ENCODE measurements around the gene STIM2.
A peak's percentile ranks its signal among the peaks of the same experiment; 100 is the strongest.
"Not testable (repeated sequence)": the region's sequence is repeated elsewhere in the genome, so short reads cannot be mapped to it uniquely, and the experiment has no call there.

STIM2 gene

DNA sequence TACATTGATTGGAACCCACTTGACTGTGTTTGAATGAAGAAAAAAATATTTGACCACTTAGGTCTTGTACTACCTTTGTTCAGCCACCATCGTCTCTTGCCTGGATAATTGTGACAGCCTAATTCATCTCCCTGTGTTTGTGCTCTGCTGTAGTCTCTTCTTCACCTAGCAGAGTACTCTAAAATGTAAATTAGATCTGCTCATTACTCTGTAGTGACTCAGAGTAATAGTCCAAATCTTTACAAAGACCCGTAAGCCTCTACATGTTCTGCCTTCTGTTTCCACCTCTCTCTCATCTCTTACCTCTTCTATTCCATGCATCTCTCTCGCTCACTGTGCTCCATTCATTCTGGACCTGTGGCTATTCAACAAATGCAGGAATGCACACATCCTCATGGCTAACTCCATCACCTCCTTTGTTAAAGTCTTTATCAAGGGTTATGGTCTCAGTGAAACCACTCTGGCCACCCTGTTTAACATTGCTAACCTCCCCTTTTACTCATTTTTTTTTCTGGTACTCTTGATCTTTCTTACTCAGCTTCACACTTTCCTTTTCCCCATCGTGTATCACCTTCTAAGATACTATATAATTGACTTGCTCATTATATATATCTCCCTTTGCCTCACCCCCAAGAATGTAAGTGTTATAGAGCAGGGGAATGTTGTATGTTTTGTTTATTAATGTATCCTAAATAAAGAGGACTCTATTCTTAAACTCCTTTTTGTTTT is 98.4 kb downstream of the STIM2 start:
- peak; percentile 61 for DNase-seq

GRCh38 chr4:26959654-26960047 is 99.0 kb downstream of the STIM2 start:
- DNase-seq = no peak

- DNase-seq = no peak
These were observed 102.1 kb downstream of the STIM2 start for GRCh38 chr4:26962720-26963119.

- DNase-seq = no peak
These were observed 103.9 kb downstream of the STIM2 start for GRCh38 chr4:26964512-26964911.

GRCh38 chr4:26964994-26965393 is 104.4 kb downstream of the STIM2 start:
- DNase-seq = no peak

DNA sequence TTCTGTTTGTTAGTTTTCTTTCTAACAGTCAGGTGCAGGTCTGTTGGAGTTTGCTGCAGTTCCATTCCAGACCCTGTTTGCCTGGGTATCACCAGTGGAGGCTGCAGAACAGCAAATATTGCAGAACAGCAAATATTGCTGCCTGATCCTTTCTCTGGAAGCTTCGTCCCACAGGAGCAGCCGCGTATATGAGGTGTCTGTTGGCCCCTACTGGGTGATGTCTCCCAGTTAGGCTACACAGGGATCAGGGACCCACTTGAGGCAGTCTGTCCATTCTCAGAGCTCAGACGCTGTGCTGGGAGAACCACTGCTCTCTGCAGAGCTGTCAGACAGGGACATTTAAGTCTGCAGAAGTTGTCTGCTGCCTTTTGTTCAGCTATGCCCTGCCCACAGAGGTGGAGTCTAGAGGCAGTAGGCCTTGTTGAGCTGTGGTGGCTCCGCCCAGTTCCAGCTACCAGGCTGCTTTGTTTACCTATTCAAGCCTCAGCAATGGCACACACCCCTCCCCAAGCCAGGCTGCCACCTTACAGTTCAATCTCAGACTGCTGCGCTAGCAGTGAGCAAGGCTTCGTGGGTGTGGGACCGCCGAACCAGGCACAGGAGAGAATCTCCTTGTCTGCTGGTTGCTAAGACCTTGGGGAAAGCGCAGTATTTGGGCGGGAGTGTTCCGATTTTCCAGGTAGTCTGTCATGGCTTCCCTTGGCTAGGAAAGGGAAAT is 115.0 kb downstream of the STIM2 start:
- DNase-seq = not testable (repeated sequence)

GRCh38 chr4:26978387-26979053 is 117.9 kb downstream of the STIM2 start:
- DNase-seq = no peak

- no peak for DNase-seq
These were observed 124.3 kb downstream of the STIM2 start for GRCh38 chr4:26984896-26985295.

DNA sequence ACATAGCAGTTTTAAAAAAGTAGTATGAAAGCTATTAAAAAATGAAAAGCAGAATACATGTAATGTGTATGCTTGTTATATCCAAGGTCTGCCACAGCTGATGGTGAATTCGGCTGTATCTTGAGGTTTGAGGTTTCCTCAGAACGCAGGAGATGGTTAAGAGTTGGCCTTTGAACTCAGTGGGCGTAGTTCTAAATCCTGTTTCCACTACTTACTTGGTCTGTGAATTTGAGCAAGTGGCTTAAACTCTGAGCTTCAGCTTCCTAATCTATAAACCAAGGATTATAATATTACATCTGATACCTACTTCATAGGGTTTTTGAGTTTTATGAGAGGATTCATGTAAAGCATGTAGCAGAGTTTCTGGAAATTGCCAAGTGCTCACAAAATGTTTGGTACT is 125.2 kb downstream of the STIM2 start:
- DNase-seq = no peak

- no peak for DNase-seq
These were observed 126.5 kb downstream of the STIM2 start for GRCh38 chr4:26987191-26987590.

GRCh38 chr4:26991057-26991456 is 130.4 kb downstream of the STIM2 start:
- no peak for DNase-seq

DNA sequence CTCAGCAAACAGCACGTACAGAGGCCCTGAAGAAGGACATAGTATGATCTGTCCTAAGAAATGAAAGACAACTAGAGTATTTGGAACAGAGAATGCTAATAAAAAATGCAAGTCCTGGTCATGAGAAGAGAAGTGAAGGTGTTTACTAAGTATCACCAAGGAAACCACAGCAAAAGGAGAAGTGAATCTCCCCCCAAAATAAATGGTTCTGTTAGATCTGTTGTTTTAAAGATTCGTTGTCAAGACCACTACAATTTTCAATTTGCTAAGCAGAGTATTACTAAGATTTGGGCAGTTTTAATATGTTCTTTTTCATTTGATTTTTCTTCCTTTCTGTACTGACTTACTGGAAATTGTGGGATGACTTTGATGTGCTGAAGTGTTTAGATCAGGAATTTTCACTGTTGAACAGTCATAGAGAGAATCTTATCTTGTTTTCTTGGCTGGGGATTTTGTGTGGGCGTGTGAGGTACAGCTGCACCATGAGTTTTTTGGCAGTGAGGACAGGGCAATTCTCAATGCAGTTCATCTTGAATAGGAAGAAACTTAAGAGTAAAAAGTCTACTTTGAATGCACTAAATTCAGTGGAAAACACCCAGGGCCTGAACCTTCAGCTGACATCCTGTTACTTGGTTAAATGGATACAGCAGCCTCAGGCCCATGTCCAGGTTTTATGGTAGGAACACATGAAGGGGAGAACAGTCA is 132.2 kb downstream of the STIM2 start:
- peak; percentile 63 for DNase-seq

GRCh38 chr4:26993539-26993938 is 132.9 kb downstream of the STIM2 start:
- DNase-seq = no peak

DNA sequence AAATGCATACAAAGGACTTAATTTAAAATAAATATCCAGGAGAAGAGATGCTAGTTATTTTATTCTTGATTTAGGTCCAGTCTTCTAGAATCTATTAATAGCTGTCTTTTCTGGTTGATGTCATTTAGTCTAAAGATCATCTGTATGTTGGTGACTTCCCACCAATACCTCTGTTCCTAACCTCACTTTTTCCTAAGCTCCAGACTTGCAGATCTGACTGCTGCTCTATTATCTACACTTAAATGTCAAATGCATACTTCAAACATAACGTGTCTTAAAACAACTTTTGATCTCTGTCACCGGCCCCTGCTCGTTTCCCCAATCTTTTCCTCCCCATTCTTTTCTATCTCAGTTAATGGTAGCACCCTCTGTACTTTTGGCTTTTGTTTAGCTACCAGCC is 133.3 kb downstream of the STIM2 start:
- no peak for DNase-seq

GRCh38 chr4:26995316-26995715 is 134.7 kb downstream of the STIM2 start:
- no peak for DNase-seq

DNA sequence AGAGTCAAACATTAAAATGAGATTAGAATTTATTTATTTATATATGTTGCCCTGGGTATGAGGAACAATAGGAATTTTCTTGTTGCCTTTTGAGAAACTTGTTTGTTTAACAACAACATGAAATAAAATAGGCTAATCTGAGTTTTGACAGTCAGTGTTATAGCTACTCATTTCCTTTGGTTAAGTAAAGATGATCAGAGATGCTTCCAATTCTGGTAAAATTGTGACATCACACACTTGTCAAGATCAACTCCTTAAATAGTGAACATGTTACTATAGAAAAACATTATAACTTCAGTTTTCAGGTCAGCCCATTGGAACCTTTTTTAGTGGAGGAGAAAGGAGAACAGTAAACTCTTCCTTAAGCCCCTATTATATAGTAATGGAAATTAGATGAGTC is 136.1 kb downstream of the STIM2 start:
- no peak for DNase-seq

DNA sequence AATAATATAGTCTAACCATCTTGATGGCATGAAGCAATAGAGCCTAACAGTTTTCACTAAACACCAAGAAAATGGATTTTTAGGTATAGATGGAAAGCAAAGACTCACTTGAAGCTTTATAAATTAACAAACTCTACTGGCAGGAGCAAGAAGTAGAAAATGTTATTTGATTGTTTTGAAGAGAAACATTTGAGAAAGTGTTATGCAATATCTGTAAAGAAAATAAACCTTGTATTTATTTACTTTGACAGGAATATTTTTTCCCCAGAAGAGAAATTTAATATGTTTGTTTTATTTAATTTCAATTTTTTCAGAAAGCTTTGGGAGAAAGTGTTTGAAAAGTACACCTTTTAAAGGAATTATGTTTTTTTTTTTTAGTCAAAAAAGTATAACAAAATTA is 139.0 kb downstream of the STIM2 start:
- DNase-seq = no peak

GRCh38 chr4:27000122-27000521 is 139.5 kb downstream of the STIM2 start:
- no peak for DNase-seq

DNA sequence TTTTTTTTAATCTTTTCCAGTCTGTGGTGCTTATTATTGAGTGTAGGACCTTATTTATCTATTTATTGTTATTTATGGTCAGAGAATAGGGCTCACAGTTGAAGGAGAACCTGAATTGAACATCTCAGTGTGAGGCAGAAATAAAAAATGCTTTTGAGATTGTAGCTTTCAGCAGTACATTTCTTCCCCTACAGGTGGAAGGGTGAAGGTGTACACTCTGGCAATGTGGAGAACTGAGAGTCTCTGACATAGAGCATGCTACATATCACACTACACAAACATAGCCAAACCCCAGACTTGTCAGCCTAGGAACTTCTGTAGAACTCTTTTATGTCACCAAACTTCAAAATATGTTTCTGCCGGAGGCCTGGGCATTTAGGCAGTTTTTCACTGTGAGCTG is 140.2 kb downstream of the STIM2 start:
- DNase-seq = no peak

GRCh38 chr4:27001398-27002164 is 140.9 kb downstream of the STIM2 start:
- DNase-seq = no peak

- no peak for DNase-seq
These were observed 143.0 kb downstream of the STIM2 start for GRCh38 chr4:27003642-27004113.

DNA sequence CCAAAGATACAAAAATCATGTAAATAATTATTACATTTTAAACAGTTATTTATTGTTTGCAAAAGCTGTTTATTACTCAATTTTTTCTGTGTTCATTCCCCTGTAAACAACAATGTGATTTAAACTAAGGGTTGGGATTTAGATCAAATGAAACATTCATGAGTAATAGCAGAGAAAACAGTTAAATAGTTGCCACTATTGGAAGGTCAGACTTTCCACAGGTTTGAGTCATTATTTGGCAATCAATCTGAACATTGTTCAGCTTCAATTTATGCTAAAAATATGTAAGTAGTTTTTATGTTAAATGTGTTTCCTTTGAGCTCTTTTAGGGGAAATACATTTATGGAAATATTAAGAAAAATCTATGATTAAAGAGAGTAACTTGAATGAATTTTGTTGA is 144.9 kb downstream of the STIM2 start:
- no peak for DNase-seq
